ENCODE results near the gene TMEM221.

- no peak for TF ChIP-seq CTCF (IDR thresholded peaks at IDR 0.05)
- TF ChIP-seq POLR2AphosphoS5 (IDR thresholded peaks at IDR 0.05), result no peak
- no peak for TF ChIP-seq POLR2A (IDR thresholded peaks at IDR 0.05)
- TF ChIP-seq EP300 (IDR thresholded peaks at IDR 0.05), result no peak
These were observed 6.2 kb upstream of the TMEM221 start for GRCh38 chr19:17454576-17455071.

Measured in suprapubic skin (tissue), 4 donors.